Measurements from ENCODE around the gene AK9.

DNA sequence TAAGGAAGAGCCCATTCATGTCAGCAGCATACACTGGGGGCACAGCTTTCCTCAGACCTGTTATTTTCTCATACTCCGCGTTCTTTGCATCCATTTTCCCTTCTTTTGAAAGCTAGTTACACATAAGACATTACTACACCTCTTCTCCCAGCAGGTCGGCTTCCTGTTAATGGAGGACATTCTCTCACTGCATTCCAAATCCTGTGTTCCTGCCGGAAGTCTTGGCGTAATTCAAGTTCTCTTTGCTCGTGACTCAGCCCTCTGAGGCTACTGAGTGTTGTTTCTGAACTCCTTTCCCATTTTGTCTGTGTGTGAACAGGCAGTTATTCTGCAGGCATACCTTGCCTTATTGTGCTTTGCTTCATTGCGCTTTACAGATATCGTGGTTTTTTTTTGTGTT is 110.5 kb downstream of the AK9 start:
- TF ChIP-seq, protein P1, sequence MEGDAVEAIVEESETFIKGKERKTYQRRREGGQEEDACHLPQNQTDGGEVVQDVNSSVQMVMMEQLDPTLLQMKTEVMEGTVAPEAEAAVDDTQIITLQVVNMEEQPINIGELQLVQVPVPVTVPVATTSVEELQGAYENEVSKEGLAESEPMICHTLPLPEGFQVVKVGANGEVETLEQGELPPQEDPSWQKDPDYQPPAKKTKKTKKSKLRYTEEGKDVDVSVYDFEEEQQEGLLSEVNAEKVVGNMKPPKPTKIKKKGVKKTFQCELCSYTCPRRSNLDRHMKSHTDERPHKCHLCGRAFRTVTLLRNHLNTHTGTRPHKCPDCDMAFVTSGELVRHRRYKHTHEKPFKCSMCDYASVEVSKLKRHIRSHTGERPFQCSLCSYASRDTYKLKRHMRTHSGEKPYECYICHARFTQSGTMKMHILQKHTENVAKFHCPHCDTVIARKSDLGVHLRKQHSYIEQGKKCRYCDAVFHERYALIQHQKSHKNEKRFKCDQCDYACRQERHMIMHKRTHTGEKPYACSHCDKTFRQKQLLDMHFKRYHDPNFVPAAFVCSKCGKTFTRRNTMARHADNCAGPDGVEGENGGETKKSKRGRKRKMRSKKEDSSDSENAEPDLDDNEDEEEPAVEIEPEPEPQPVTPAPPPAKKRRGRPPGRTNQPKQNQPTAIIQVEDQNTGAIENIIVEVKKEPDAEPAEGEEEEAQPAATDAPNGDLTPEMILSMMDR (IDR thresholded peaks at IDR 0.05), result no peak
- TF ChIP-seq POLR2A (IDR thresholded peaks at IDR 0.05), result no peak

Measured in lower leg skin (tissue), 3 donors.